ENCODE results near the gene PPIL1. TPM values are rescaled to one million over a fixed set of nuclear protein-coding genes. Genes with fewer than 3 reads are reported as not detected.
"Not testable (repeated sequence)": the region's sequence is repeated elsewhere in the genome, so short reads cannot be mapped to it uniquely, and the experiment has no call there.

The PPIL1 gene
- total RNA-seq, 1 donor from 2014 or later, result 14.2 TPM

- DNase-seq, result no peak
Measured at GRCh38 chr6:36814249-36814648, 60.4 kb downstream of the PPIL1 start.

- DNase-seq, result no peak
Measured at GRCh38 chr6:36813526-36813925, 61.1 kb downstream of the PPIL1 start.

GRCh38 chr6:36813047-36813446 lies 61.6 kb downstream of the PPIL1 start:
- not testable (repeated sequence) for DNase-seq

- DNase-seq, result no peak
Measured at GRCh38 chr6:36809941-36810803, 64.4 kb downstream of the PPIL1 start.

- no peak for DNase-seq
Measured at GRCh38 chr6:36809156-36809555, 65.4 kb downstream of the PPIL1 start.

- no peak for DNase-seq
Measured at GRCh38 chr6:36808634-36809033, 66.0 kb downstream of the PPIL1 start.

GRCh38 chr6:36807750-36808149 lies 66.9 kb downstream of the PPIL1 start:
- DNase-seq, result no peak

GRCh38 chr6:36807143-36807542 lies 67.5 kb downstream of the PPIL1 start:
- no peak for DNase-seq

GRCh38 chr6:36805917-36806316 lies 68.7 kb downstream of the PPIL1 start:
- no peak for DNase-seq

GRCh38 chr6:36805096-36805797 lies 69.4 kb downstream of the PPIL1 start:
- no peak for DNase-seq

Other genes starting within 250 kb of the PPIL1 start
- gene CDKN1A, start 196.1 kb downstream of the PPIL1 start, total RNA-seq, result 78.9 TPM
- 0.59 TPM for gene RAB44, start 177.0 kb downstream of the PPIL1 start, total RNA-seq
- 4.0 TPM for gene CPNE5, start 35.4 kb downstream of the PPIL1 start, total RNA-seq
- gene C6orf89, start 11.1 kb upstream of the PPIL1 start, total RNA-seq, result 27.1 TPM
- 10.1 TPM for gene PI16, start 79.9 kb upstream of the PPIL1 start, total RNA-seq
- 105 TPM for gene MTCH1, start 111.4 kb upstream of the PPIL1 start, total RNA-seq
- gene FGD2, start 130.9 kb upstream of the PPIL1 start, total RNA-seq, result 5.4 TPM